MCF 10A (cell line): ENCODE measurements around the gene GRIFIN. TPM values are rescaled to one million over a fixed set of nuclear protein-coding genes. Genes with fewer than 3 reads are reported as not detected.

Source experiments
- BruUV-seq: library from RNA; stranded (reverse); fragments of 400-500 nt; replicated peaks from 2 replicates; lab custom pipeline; 2021; lab: Mats Ljungman, UMichigan
- CTCF ChIA-PET: fragments of 300-600 bp; sonication (Branson Sonifier 250); formaldehyde crosslinking; extraction: SDS; loops from one replicate; lab custom pipeline; 2021; ENCODE audit warnings: antibody characterized with exemption, inconsistent platforms; lab: Yijun Ruan, JAX
- POLR2A ChIA-PET: fragments of 300-600, 350-650 bp; sonication (Branson Sonifier 250); formaldehyde crosslinking; extraction: SDS; loops from one replicate; lab custom pipeline; 2020; ENCODE audit warnings: antibody characterized with exemption, inconsistent platforms; lab: Yijun Ruan, JAX
- DNase-seq: peaks from one replicate; pipeline ENCODE4 v3.0.0-alpha.2; 2018; ENCODE audit not compliant: unreplicated experiment
- H3K27ac Mint-ChIP-seq: one replicate; pipeline ENCODE4 v1.8.0; 2022; ENCODE audit warnings: mild to moderate bottlenecking, low read depth, mixed read lengths; ENCODE audit not compliant: unreplicated experiment
- H3K27me3 Mint-ChIP-seq: one replicate; pipeline ENCODE4 v1.8.0; 2022; ENCODE audit warnings: mixed read lengths; ENCODE audit not compliant: insufficient read depth, unreplicated experiment
- H3K36me3 Mint-ChIP-seq: one replicate; pipeline ENCODE4 v1.8.0; 2022; ENCODE audit warnings: mild to moderate bottlenecking, moderate library complexity, mixed read lengths; ENCODE audit not compliant: insufficient read depth, unreplicated experiment
- H3K4me1 Mint-ChIP-seq: one replicate; pipeline ENCODE4 v1.8.0; 2022; ENCODE audit warnings: mixed read lengths; ENCODE audit not compliant: insufficient read depth, unreplicated experiment
- H3K4me3 Mint-ChIP-seq: one replicate; pipeline ENCODE4 v1.8.0; 2022; ENCODE audit warnings: mild to moderate bottlenecking, moderate library complexity, mixed read lengths; ENCODE audit not compliant: unreplicated experiment
- H3K9me3 Mint-ChIP-seq: one replicate; pipeline ENCODE4 v1.8.0; 2022; ENCODE audit warnings: mixed read lengths; ENCODE audit not compliant: unreplicated experiment
- CTCF ChIP-seq: fragments of 200-600 bp; IDR thresholded peaks from one replicate; pipeline ENCODE4 v1.8.0; 2022; ENCODE audit warnings: antibody characterized with exemption, mild to moderate bottlenecking; ENCODE audit not compliant: unreplicated experiment
- intact Hi-C: fragments of 100-400 bp; cut with micrococcal nuclease; formaldehyde crosslinking; loops from 2 replicates; pipeline ENCODE4 v1.14.1; 2022
- total RNA-seq: library from RNA; stranded (reverse); gene quantifications from 2 replicates; pipeline ENCODE4 v1.2.3, GENCODE V29; 2022

GRIFIN gene
- total RNA-seq, 1 experiment from 2014 or later: not detected

GRCh38 chr7:2432910-2433712 lies 43.1 kb downstream of the GRIFIN start:
- POLR2A ChIA-PET: no interaction called here
- CTCF ChIA-PET: interaction anchor here (0.6 to 1.2 kb wide), 2 partner anchors 18 to 21 kb away, joined by 3 to 4 read pairs; no protein-coding TSS in a partner anchor
- H3K4me3 Mint-ChIP-seq: no peak overlapping the region
- intact Hi-C loops: no loop called here
- DNase-seq: no peak
- no peaks in the 10 kb centered on the region for H3K27me3 Mint-ChIP-seq
- peaks cover 8% of the 10 kb centered on the region for H3K9me3 Mint-ChIP-seq
- H3K27ac Mint-ChIP-seq: no peak overlapping the region
- H3K36me3 Mint-ChIP-seq: peaks cover 9% of the 10 kb centered on the region
- BruUV-seq: no TSS peak
- TF ChIP-seq CTCF: no peak
- peaks cover 11% of the 10 kb centered on the region for H3K4me1 Mint-ChIP-seq

- Mint-ChIP-seq H3K27me3 (no peaks in the 10 kb centered on the region), H3K27ac (no peak overlapping the region), H3K4me3 (no peak overlapping the region), H3K4me1 (no peaks in the 10 kb centered on the region), H3K9me3 (peaks cover 8% of the 10 kb centered on the region), H3K36me3 (peaks cover 10% of the 10 kb centered on the region)
- CTCF ChIA-PET: interaction anchor here (0.6 to 0.9 kb wide), 2 partner anchors 18 to 19 kb away, joined by 3 to 4 read pairs; no protein-coding TSS in a partner anchor
- TF ChIP-seq CTCF: no peak
- peak; percentile 17 for DNase-seq
- no TSS peak for BruUV-seq
- POLR2A ChIA-PET: no interaction called here
- intact Hi-C loops: no loop called here
These were observed 44.8 kb downstream of the GRIFIN start for GRCh38 chr7:2431260-2431867.

- intact Hi-C loops: no loop called here
- CTCF ChIA-PET: interaction anchor here (0.6 kb wide), 3 partner anchors 243 to 1252 kb away, joined by 3 to 5 read pairs (median 3); no protein-coding TSS in a partner anchor
- H3K9me3 Mint-ChIP-seq: peaks cover 1% of the 10 kb centered on the region
- POLR2A ChIA-PET: interaction anchor here (0.5 kb wide), 1 partner anchor 30 kb away, joined by 3 read pairs; no protein-coding TSS in a partner anchor
- peaks cover 6% of the 10 kb centered on the region for H3K36me3 Mint-ChIP-seq
- no peaks in the 10 kb centered on the region for H3K4me1 Mint-ChIP-seq
- no peak for DNase-seq
- H3K4me3 Mint-ChIP-seq: no peak overlapping the region
- no TSS peak for BruUV-seq
- no peaks in the 10 kb centered on the region for H3K27me3 Mint-ChIP-seq
- no peak for TF ChIP-seq CTCF
- H3K27ac Mint-ChIP-seq: no peak overlapping the region
These were observed 50.4 kb downstream of the GRIFIN start for GRCh38 chr7:2425749-2426148.

Other genes starting within 250 kb of the GRIFIN start
- gene MAD1L1, start 243.5 kb downstream of the GRIFIN start, total RNA-seq: 25.2 and 32.0 TPM in 2 replicates
- gene MRM2, start 234.2 kb downstream of the GRIFIN start, total RNA-seq: 26.9 and 32.1 TPM in 2 replicates
- gene NUDT1, start 234.2 kb downstream of the GRIFIN start, total RNA-seq: 20.3 and 27.2 TPM in 2 replicates
- 31.0 and 31.2 TPM in 2 replicates for gene SNX8, start 162.0 kb downstream of the GRIFIN start, total RNA-seq
- gene EIF3B, start 121.6 kb downstream of the GRIFIN start, total RNA-seq: 258 and 290 TPM in 2 replicates
- 9.8 and 9.9 TPM in 2 replicates for gene CHST12, start 72.8 kb downstream of the GRIFIN start, total RNA-seq
- gene LFNG, start 43.4 kb upstream of the GRIFIN start, total RNA-seq: 1.7 and 2.4 TPM in 2 replicates
- 15.4 and 18.0 TPM in 2 replicates for gene BRAT1, start 79.1 kb upstream of the GRIFIN start, total RNA-seq
- gene IQCE, start 82.6 kb upstream of the GRIFIN start, total RNA-seq: 16.7 and 23.9 TPM in 2 replicates
- 20.9 and 34.7 TPM in 2 replicates for gene TTYH3, start 155.6 kb upstream of the GRIFIN start, total RNA-seq
- not detected in 2 replicates for gene AMZ1, start 211.8 kb upstream of the GRIFIN start, total RNA-seq